Measurements from ENCODE around the gene PCDHB14. TPM values are rescaled to one million over a fixed set of nuclear protein-coding genes. Genes with fewer than 3 reads are reported as not detected.
"Not testable (repeated sequence)": the region's sequence is repeated elsewhere in the genome, so short reads cannot be mapped to it uniquely, and the experiment has no call there.

Gene PCDHB14
- total RNA-seq, 4 donors from 2014 or later = 0.62 to 1.9 (median 0.76) TPM

- H3K9me3 ChIP-seq = peaks cover 0 to 13% (median 2%) of the 10 kb centered on the region in 3 donors
- ATAC-seq (no peak), DNase-seq (no peak)
- in situ Hi-C loops (cut with MboI; ENCODE audit: low sequenced_read_pairs in 4 of 4) = no loop called here
- H3K36me3 ChIP-seq = no peaks in the 10 kb centered on the region
- no peaks in the 10 kb centered on the region for H3K4me1 ChIP-seq
- TF ChIP-seq POLR2A (IDR thresholded peaks at IDR 0.05) (no peak), CTCF (IDR thresholded peaks at IDR 0.05 in 4 of 5, conservative IDR thresholded peaks at IDR 0.05 in 1 of 5) (peak in 1 of 5 experiments; percentile 32)
- peaks cover 0 to 8% (median 0%) of the 10 kb centered on the region in 3 donors for H3K27me3 ChIP-seq
- no peak within 1 kb of the TSS for H3K27ac ChIP-seq
- intact Hi-C loops (cut with DNase I; ENCODE audit: low total_unique reads) = no loop called here
- no peak within 1 kb of the TSS for H3K4me3 ChIP-seq
Measured at GRCh38 chr5:141192110-141192725, 30.9 kb upstream of the PCDHB14 start, which contains the start of gene PCDHB10. Gene PCDHB10 (plus strand): TSS chr5:141192353. CDS start chr5:141192553, 200 bp downstream.

GRCh38 chr5:141194332-141194731 is 28.8 kb upstream of the PCDHB14 start:
- intact Hi-C loops (cut with DNase I; ENCODE audit: low total_unique reads); ATAC-seq; H3K9me3 ChIP-seq; H3K36me3 ChIP-seq; in situ Hi-C loops (cut with MboI; ENCODE audit: low sequenced_read_pairs in 4 of 4); DNase-seq; H3K4me3 ChIP-seq; H3K27ac ChIP-seq; H3K4me1 ChIP-seq: not testable (repeated sequence)
- H3K27me3 ChIP-seq = peaks cover 0 to 15% (median 0%) of the 10 kb centered on the region in 3 donors

- no peak overlapping the region for H3K27ac ChIP-seq
- intact Hi-C loops (cut with DNase I; ENCODE audit: low total_unique reads) (no loop called here), in situ Hi-C loops (cut with MboI; ENCODE audit: low sequenced_read_pairs in 4 of 4) (no loop called here)
- no peaks in the 10 kb centered on the region for H3K4me1 ChIP-seq
- no peak for DNase-seq
- H3K4me3 ChIP-seq = no peak overlapping the region
- H3K9me3 ChIP-seq = peaks cover 0 to 8% (median 2%) of the 10 kb centered on the region in 3 donors
- H3K36me3 ChIP-seq = no peaks in the 10 kb centered on the region
- TF ChIP-seq CTCF (IDR thresholded peaks at IDR 0.05 in 4 of 5, conservative IDR thresholded peaks at IDR 0.05 in 1 of 5) = no peak
- TF ChIP-seq POLR2A (IDR thresholded peaks at IDR 0.05) = no peak
- ATAC-seq = no peak
- peaks cover 0 to 17% (median 0%) of the 10 kb centered on the region in 3 donors for H3K27me3 ChIP-seq
Measured at GRCh38 chr5:141196363-141196762, 26.8 kb upstream of the PCDHB14 start.

- intact Hi-C loops (cut with DNase I; ENCODE audit: low total_unique reads) = no loop called here
- ATAC-seq = no peak
- H3K27ac ChIP-seq = no peak within 1 kb of the TSS
- in situ Hi-C loops (cut with MboI; ENCODE audit: low sequenced_read_pairs in 4 of 4) = loop anchor here in 2 of 4 donors (25.0 kb wide), 1 partner anchor 363 kb away; no protein-coding TSS in a partner anchor
- no peaks in the 10 kb centered on the region for H3K36me3 ChIP-seq
- DNase-seq = no peak
- H3K4me3 ChIP-seq = peak within 1 kb of the TSS in 2 of 4 donors; percentile 11 to 22
- H3K27me3 ChIP-seq = peaks cover 0 to 17% (median 0%) of the 10 kb centered on the region in 3 donors
- H3K9me3 ChIP-seq = peaks cover 0 to 8% (median 2%) of the 10 kb centered on the region in 3 donors
- H3K4me1 ChIP-seq = no peaks in the 10 kb centered on the region
- TF ChIP-seq CTCF (IDR thresholded peaks at IDR 0.05 in 4 of 5, conservative IDR thresholded peaks at IDR 0.05 in 1 of 5) = no peak
- no peak for TF ChIP-seq POLR2A (IDR thresholded peaks at IDR 0.05)
Measured at GRCh38 chr5:141199359-141200235, 23.5 kb upstream of the PCDHB14 start, which contains the start of gene PCDHB11. Gene PCDHB11 (plus strand): TSS chr5:141199627. CDS start chr5:141199775, 148 bp downstream.

- in situ Hi-C loops (cut with MboI; ENCODE audit: low sequenced_read_pairs in 4 of 4) = loop anchor here in 2 of 4 donors (25.0 kb wide), 1 partner anchor 361 kb away; no protein-coding TSS in a partner anchor
- H3K27me3 ChIP-seq = peaks cover 0 to 12% (median 0%) of the 10 kb centered on the region in 3 donors
- H3K4me3 ChIP-seq; H3K36me3 ChIP-seq; intact Hi-C loops (cut with DNase I; ENCODE audit: low total_unique reads); H3K9me3 ChIP-seq; H3K4me1 ChIP-seq; DNase-seq; H3K27ac ChIP-seq; ATAC-seq: not testable (repeated sequence)
Measured at GRCh38 chr5:141201126-141201525, 22.0 kb upstream of the PCDHB14 start.

GRCh38 chr5:141201646-141202045 is 21.5 kb upstream of the PCDHB14 start:
- intact Hi-C loops (cut with DNase I; ENCODE audit: low total_unique reads); H3K4me3 ChIP-seq; DNase-seq; H3K4me1 ChIP-seq; H3K27ac ChIP-seq; H3K36me3 ChIP-seq; H3K9me3 ChIP-seq; ATAC-seq: not testable (repeated sequence)
- in situ Hi-C loops (cut with MboI; ENCODE audit: low sequenced_read_pairs in 4 of 4) = loop anchor here in 2 of 4 donors (25.0 kb wide), 1 partner anchor 361 kb away; no protein-coding TSS in a partner anchor
- H3K27me3 ChIP-seq = peaks cover 0 to 13% (median 0%) of the 10 kb centered on the region in 3 donors

All from gastrocnemius medialis (tissue), 4 donors.